HepG2 (cell line): ENCODE measurements around the gene IZUMO4. TPM values are rescaled to one million over a fixed set of nuclear protein-coding genes. Genes with fewer than 3 reads are reported as not detected.

ENCODE experiments used
- BCL6 ChIP-seq: IDR thresholded peaks from 2 replicates; pipeline ENCODE4 v1.6.1; 2016; ENCODE audit warnings: missing genetic modification reagents, missing compliant biosample characterization
- HIC2 ChIP-seq: sonication (generic); formaldehyde crosslinking; IDR thresholded peaks from 2 replicates; pipeline ENCODE4 v1.9.0; 2022; ENCODE audit warnings: low read depth, missing genetic modification reagents
- HIVEP1 ChIP-seq: sonication (generic); formaldehyde crosslinking; IDR thresholded peaks from 2 replicates; pipeline ENCODE4 v1.4.0; 2020; ENCODE audit warnings: mild to moderate bottlenecking, missing genetic modification reagents
- HMGXB3 ChIP-seq: sonication (generic); formaldehyde crosslinking; IDR thresholded peaks from 2 replicates; pipeline ENCODE4 v1.4.0; 2020; ENCODE audit warnings: missing genetic modification reagents, borderline replicate concordance
- KLF13 ChIP-seq: sonication (generic); formaldehyde crosslinking; IDR thresholded peaks from 2 replicates; pipeline ENCODE4 v1.4.0; 2020; ENCODE audit warnings: mild to moderate bottlenecking, missing genetic modification reagents
- MAFK ChIP-seq, 2 experiments: IDR thresholded peaks in 1 of 2; conservative IDR thresholded peaks in 1 of 2; 2 replicates each; pipeline ENCODE4 v1.6.1; 2011; ENCODE audit warnings: improper control_type of control experiment in 2 of 2, low read length in 2 of 2
- NFKBIZ ChIP-seq: IDR thresholded peaks from 2 replicates; pipeline ENCODE4 v1.6.1; 2018; ENCODE audit warnings: missing genetic modification reagents, missing compliant biosample characterization
- PHF8 ChIP-seq: sonication (generic); formaldehyde crosslinking; IDR thresholded peaks from 2 replicates; pipeline ENCODE4 v1.5.0; 2020; ENCODE audit warnings: missing genetic modification reagents
- SUZ12 ChIP-seq: fragments of 150-350 bp; IDR thresholded peaks from 2 replicates; pipeline ENCODE4 v1.6.1; 2014; ENCODE audit warnings: low read depth, low read length
- ZBTB33 ChIP-seq: sonication (generic); formaldehyde crosslinking; IDR thresholded peaks from 2 replicates; pipeline ENCODE4 v1.4.0; 2020; ENCODE audit warnings: missing genetic modification reagents
- ZNF24 ChIP-seq: fragments of 450-650 bp; IDR thresholded peaks from 2 replicates; pipeline ENCODE4 v1.6.1; 2017; ENCODE audit warnings: antibody characterized with exemption, mild to moderate bottlenecking
- ZNF431 ChIP-seq: sonication (generic); formaldehyde crosslinking; IDR thresholded peaks from 2 replicates; pipeline ENCODE4 v1.9.0; 2022; ENCODE audit warnings: missing genetic modification reagents, low read depth, mild to moderate bottlenecking, borderline replicate concordance
- ZNF576 ChIP-seq: sonication (generic); formaldehyde crosslinking; IDR thresholded peaks from 2 replicates; pipeline ENCODE4 v1.4.0; 2020; ENCODE audit warnings: mild to moderate bottlenecking, missing genetic modification reagents
- ZNF639 ChIP-seq: conservative IDR thresholded peaks from 2 replicates; pipeline ENCODE4 v1.6.1; 2018; ENCODE audit warnings: missing genetic modification reagents
- ZNF652 ChIP-seq: IDR thresholded peaks from 2 replicates; pipeline ENCODE4 v1.6.1; 2016; ENCODE audit warnings: low read depth, borderline replicate concordance
- ZNF879 ChIP-seq: sonication (generic); formaldehyde crosslinking; IDR thresholded peaks from 2 replicates; pipeline ENCODE4 v1.8.1; 2023; ENCODE audit warnings: missing genetic modification reagents
- ZSCAN31 ChIP-seq: sonication (generic); formaldehyde crosslinking; IDR thresholded peaks from 2 replicates; pipeline ENCODE4 v1.5.0; 2020; ENCODE audit warnings: low read depth, mild to moderate bottlenecking, missing genetic modification reagents
- polyA plus RNA-seq, 8 experiments: library from polyadenylated mRNA; depleted of rRNA in 3 of 8; stranded (reverse) in 7 of 8; unstranded in 1 of 8; fragments of >200 nt; fragmentation: Illumina TruSeq in 4 of 8; extraction: Trizol in 4 of 8; gene quantifications; 2 replicates each; pipeline versions ENCODE4 v1.2.1 to v1.2.3, GENCODE V29; 2011 to 2016; ENCODE audit warnings: low read depth in 4 of 8, missing spikeins in 1 of 8, mixed read lengths in 1 of 8; ENCODE audit not compliant: insufficient read depth in 1 of 8
- total RNA-seq, 5 experiments: library from RNA; depleted of rRNA; stranded (reverse); fragments of >200 nt; fragmentation: Illumina TruSeq; extraction: Trizol; gene quantifications; 2 replicates each; pipeline ENCODE4 v1.2.3, GENCODE V29; 2016; ENCODE audit warnings: low read depth in 1 of 5
- TF ChIP-seq, protein P1 (sequence below): sonication (generic); formaldehyde crosslinking; IDR thresholded peaks from 2 replicates; pipeline ENCODE4 v1.9.0; 2021; ENCODE audit warnings: missing genetic modification reagents, borderline replicate concordance

The IZUMO4 gene
- total and polyA plus RNA-seq, 2 of the 13 experiments (the other 11 are each of a cell fraction or from before 2014, with no cell fraction given): 0.77 to 3.9 TPM

GRCh38 chr19:2061495-2062388 lies 35.0 kb upstream of the IZUMO4 start (continued):
- no peak for TF ChIP-seq SUZ12
- no peak for TF ChIP-seq ZNF639 (CRISPR knock-in tag)
- no peak for TF ChIP-seq ZSCAN31 (CRISPR knock-in tag)
- TF ChIP-seq ZNF879 (CRISPR knock-in tag): no peak
- no peak for TF ChIP-seq ZNF24
- TF ChIP-seq ZNF576 (CRISPR knock-in tag): no peak; the same call in 1 of the 2 replicates
- TF ChIP-seq NFKBIZ: no peak
- TF ChIP-seq PHF8: peak; percentile 80
- TF ChIP-seq HIC2 (CRISPR knock-in tag): no peak
- no peak for TF ChIP-seq MAFK (conservative IDR thresholded peaks at IDR 0.05 in 1 of 2, IDR thresholded peaks at IDR 0.05 in 1 of 2; ENCODE audit: low read length in 2 of 2)
- no peak for TF ChIP-seq KLF13
- TF ChIP-seq, protein P1, sequence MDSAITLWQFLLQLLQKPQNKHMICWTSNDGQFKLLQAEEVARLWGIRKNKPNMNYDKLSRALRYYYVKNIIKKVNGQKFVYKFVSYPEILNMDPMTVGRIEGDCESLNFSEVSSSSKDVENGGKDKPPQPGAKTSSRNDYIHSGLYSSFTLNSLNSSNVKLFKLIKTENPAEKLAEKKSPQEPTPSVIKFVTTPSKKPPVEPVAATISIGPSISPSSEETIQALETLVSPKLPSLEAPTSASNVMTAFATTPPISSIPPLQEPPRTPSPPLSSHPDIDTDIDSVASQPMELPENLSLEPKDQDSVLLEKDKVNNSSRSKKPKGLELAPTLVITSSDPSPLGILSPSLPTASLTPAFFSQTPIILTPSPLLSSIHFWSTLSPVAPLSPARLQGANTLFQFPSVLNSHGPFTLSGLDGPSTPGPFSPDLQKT (CRISPR knock-in tag): no peak
- peak; percentile 47; the same call in 1 of the 2 replicates for TF ChIP-seq HMGXB3 (CRISPR knock-in tag)
- TF ChIP-seq ZNF652 (CRISPR knock-in tag): no peak
- TF ChIP-seq ZBTB33 (CRISPR knock-in tag): no peak
- TF ChIP-seq ZNF431: peak; percentile 42; the same call in 1 of the 2 replicates
- TF ChIP-seq BCL6 (CRISPR knock-in tag): no peak
- TF ChIP-seq HIVEP1: peak; percentile 68
